Measurements from ENCODE around the gene KCNF1.

The KCNF1 gene

DNA sequence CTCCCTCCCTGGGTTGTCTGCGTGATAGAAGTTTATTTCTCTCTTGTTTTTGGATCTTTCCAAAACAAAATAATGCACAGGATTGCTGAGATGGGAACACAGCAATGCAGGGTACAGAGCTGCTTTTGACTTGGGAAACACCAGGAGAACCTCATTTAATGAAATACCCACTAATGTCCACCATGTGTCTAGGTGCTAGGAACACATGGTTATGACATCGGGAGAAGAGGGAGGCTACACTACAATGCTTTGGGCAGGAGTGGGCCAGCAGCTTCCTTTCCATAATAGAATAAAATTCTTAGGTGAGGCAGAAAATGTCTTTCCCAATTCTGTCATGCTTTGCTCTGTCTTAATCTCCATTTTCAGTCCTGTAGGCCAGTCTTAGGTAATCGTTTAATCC, 29.2 kb upstream of the KCNF1 start:
- TF ChIP-seq, protein P1, sequence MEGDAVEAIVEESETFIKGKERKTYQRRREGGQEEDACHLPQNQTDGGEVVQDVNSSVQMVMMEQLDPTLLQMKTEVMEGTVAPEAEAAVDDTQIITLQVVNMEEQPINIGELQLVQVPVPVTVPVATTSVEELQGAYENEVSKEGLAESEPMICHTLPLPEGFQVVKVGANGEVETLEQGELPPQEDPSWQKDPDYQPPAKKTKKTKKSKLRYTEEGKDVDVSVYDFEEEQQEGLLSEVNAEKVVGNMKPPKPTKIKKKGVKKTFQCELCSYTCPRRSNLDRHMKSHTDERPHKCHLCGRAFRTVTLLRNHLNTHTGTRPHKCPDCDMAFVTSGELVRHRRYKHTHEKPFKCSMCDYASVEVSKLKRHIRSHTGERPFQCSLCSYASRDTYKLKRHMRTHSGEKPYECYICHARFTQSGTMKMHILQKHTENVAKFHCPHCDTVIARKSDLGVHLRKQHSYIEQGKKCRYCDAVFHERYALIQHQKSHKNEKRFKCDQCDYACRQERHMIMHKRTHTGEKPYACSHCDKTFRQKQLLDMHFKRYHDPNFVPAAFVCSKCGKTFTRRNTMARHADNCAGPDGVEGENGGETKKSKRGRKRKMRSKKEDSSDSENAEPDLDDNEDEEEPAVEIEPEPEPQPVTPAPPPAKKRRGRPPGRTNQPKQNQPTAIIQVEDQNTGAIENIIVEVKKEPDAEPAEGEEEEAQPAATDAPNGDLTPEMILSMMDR (IDR thresholded peaks at IDR 0.05; ENCODE audit: extremely low read depth, missing control alignments): no peak
- no peak for DNase-seq (ENCODE audit: low spot score)

DNA sequence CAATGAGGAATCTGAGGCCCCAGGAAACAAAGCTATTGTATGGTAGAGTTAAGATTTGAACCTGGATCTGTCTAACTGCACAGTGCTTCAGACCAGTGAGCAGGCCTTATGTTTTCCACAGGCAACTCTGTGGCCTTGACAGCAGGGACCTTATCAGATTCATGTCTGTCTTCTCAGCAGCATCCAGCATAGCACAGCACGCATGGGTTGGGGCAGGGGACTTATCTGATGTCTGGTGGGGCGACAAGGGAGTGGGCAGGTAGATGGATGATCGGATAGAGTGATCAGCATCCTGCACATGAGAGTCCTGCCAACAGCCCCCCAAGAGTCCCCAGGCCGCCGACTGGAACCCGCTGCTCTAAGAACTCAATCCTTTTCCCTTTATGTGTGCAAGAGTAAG, 28.7 kb upstream of the KCNF1 start:
- no peak for DNase-seq (ENCODE audit: low spot score)
- TF ChIP-seq, protein P1 (IDR thresholded peaks at IDR 0.05; ENCODE audit: extremely low read depth, missing control alignments): no peak

GRCh38 chr2:10883801-10884478, 27.8 kb upstream of the KCNF1 start:
- no peak for DNase-seq (ENCODE audit: low spot score)
- TF ChIP-seq, protein P1 (IDR thresholded peaks at IDR 0.05; ENCODE audit: extremely low read depth, missing control alignments): no peak

DNA sequence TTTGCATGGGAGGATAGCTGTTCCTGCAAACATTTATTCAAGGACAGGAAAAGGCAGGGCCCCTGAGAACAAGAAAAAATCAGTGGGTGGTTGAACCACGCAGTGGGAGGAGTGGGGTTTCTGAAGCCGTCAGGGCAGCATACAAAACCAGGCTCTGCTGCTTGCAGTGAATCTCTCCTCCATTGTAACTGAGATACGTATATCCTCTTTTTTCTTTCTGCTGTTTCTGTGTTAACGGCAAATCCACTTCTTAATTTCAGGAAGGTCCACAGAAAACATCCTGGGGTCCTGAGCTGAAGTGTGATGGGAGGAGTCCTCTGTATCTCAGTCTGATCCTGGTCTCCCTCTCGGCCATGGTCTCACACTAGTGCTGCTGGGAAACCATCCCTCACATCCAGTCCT, 27.2 kb upstream of the KCNF1 start:
- DNase-seq (ENCODE audit: low spot score): no peak
- TF ChIP-seq, protein P1 (IDR thresholded peaks at IDR 0.05; ENCODE audit: extremely low read depth, missing control alignments): no peak

DNA sequence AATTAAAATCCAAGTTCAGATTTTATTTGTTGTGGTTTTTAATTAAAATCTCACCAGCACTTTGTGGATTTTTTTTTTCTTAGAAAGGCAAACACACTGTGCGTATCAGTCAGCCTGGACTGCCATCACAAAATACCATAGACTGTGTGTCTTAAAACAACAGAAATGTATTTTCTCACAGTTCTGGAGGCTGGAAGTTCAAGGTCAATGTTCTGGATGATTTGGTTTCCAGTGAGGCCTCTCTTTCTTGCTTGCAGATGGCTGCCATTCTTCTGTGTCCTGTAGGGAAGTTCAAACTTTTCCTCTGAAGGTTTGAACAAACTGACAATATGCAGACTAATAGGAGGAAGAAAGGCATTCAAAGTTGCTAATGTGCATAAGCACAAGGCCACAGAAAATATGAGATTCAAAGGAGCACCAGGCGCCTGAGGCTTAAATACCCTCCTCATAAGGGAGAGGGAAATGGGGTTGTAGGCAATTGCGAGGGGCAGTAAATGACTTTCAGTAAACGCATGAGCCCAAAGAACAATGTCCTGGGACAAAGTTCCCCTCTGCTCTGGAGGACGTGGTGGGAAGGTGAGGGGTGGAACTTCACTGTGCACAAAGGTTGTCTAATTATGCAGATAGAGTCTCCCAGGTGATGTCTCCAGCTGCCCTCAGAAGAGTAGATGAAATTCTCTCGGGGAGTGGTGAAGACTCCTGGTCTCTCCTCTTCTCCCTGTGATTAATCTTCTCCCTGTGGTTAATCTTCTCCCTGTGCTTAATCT, 26.5 kb upstream of the KCNF1 start:
- no peak for DNase-seq (ENCODE audit: low spot score)
- TF ChIP-seq, protein P1 (IDR thresholded peaks at IDR 0.05; ENCODE audit: extremely low read depth, missing control alignments): no peak

- DNase-seq (ENCODE audit: low spot score): no peak
- TF ChIP-seq, protein P1 (IDR thresholded peaks at IDR 0.05; ENCODE audit: extremely low read depth, missing control alignments): no peak
These were observed 24.3 kb upstream of the KCNF1 start for GRCh38 chr2:10887476-10887875.

- DNase-seq (ENCODE audit: low spot score): no peak
- TF ChIP-seq, protein P1 (IDR thresholded peaks at IDR 0.05; ENCODE audit: extremely low read depth, missing control alignments): no peak
These were observed 22.0 kb upstream of the KCNF1 start for GRCh38 chr2:10889651-10890215.

All from GM20000 (cell line).